ENCODE data around the gene ENDOD1. TPM values are rescaled to one million over a fixed set of nuclear protein-coding genes. Genes with fewer than 3 reads are reported as not detected.

ENDOD1 gene
- total RNA-seq, 3 donors from 2014 or later = 48.2 to 97.5 (median 70.9) TPM

DNA sequence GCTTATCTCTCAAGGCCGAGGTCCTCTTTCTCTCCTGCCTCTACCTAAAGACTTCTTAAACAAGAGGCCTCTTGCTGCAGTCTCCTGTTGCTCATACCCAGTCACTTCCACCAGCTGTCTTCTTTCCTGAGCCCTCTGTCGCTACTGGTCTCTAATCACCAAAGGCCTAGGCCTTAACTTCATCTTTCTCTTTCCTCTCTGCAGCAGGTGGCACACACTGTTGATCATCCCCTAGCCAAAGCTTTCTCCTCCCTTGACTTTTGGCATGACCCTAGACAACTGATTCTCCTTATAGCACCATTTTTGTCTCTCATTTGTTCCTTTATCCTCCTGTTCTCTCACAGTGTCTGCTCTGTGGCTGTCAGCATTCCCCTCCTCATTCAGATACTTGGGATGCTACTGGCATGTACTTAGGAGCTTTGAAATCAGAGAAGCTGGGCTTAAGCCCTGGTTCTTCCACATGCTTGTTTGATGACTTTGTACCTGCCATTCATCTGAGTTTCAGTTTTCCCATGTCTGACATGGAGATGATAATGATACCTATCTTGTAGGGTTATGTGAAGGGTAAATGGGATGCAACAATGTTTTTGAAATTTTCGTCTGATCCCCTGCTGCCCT lies 22.4 kb downstream of the ENDOD1 start:
- DNase-seq (no peak), ATAC-seq (no peak)
- peaks cover 4% of the 10 kb centered on the region for H3K4me1 ChIP-seq (ENCODE audit: low read depth)
- H3K9me3 ChIP-seq = no peaks in the 10 kb centered on the region
- TF ChIP-seq, protein P1, sequence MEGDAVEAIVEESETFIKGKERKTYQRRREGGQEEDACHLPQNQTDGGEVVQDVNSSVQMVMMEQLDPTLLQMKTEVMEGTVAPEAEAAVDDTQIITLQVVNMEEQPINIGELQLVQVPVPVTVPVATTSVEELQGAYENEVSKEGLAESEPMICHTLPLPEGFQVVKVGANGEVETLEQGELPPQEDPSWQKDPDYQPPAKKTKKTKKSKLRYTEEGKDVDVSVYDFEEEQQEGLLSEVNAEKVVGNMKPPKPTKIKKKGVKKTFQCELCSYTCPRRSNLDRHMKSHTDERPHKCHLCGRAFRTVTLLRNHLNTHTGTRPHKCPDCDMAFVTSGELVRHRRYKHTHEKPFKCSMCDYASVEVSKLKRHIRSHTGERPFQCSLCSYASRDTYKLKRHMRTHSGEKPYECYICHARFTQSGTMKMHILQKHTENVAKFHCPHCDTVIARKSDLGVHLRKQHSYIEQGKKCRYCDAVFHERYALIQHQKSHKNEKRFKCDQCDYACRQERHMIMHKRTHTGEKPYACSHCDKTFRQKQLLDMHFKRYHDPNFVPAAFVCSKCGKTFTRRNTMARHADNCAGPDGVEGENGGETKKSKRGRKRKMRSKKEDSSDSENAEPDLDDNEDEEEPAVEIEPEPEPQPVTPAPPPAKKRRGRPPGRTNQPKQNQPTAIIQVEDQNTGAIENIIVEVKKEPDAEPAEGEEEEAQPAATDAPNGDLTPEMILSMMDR (IDR thresholded peaks at IDR 0.05) = no peak
- intact Hi-C loops (cut with DNase I, micrococcal nuclease) = no loop called here
- H3K36me3 ChIP-seq (ENCODE audit: low read depth) = no peaks in the 10 kb centered on the region
- H3K4me3 ChIP-seq = no peak overlapping the region

GRCh38 chr11:95115597-95115996 lies 26.0 kb downstream of the ENDOD1 start:
- H3K4me1 ChIP-seq (ENCODE audit: low read depth) = no peaks in the 10 kb centered on the region
- ATAC-seq (no peak), DNase-seq (no peak)
- TF ChIP-seq, protein P1 (IDR thresholded peaks at IDR 0.05) = no peak
- no peak overlapping the region for H3K4me3 ChIP-seq
- no peaks in the 10 kb centered on the region for H3K9me3 ChIP-seq
- intact Hi-C loops (cut with DNase I, micrococcal nuclease) = no loop called here
- H3K36me3 ChIP-seq (ENCODE audit: low read depth) = no peaks in the 10 kb centered on the region

- Histone ChIP-seq H3K4me3 (no peak overlapping the region), H3K36me3 (ENCODE audit: low read depth) (no peaks in the 10 kb centered on the region), H3K9me3 (no peaks in the 10 kb centered on the region), H3K4me1 (ENCODE audit: low read depth) (no peaks in the 10 kb centered on the region)
- intact Hi-C loops (cut with DNase I, micrococcal nuclease) = no loop called here
- TF ChIP-seq, protein P1 (IDR thresholded peaks at IDR 0.05) = no peak
- peak; percentile 36 for ATAC-seq
- no peak for DNase-seq
These were observed 29.9 kb downstream of the ENDOD1 start for GRCh38 chr11:95119361-95120060.

DNA sequence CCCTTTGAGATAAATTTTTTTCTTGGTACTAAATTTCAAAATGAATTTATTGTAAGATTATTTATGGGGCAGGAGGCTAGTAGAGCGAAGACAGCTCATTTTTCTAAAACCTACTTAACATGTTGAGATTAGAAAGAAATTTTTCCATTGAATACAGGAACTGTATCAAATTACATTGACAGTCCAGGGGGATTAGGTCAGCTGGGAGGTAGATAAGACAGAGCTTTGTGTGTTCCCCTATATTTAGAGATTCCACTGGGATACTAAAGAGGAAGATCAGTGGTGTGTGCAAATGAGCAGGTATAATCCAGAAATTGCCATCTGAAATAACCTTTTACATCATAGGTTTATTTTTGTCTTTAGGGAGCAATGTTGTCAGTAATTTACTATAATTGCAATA lies 32.1 kb downstream of the ENDOD1 start:
- intact Hi-C loops (cut with DNase I, micrococcal nuclease) = no loop called here
- Histone ChIP-seq H3K36me3 (ENCODE audit: low read depth) (no peaks in the 10 kb centered on the region), H3K4me3 (no peak overlapping the region), H3K9me3 (no peaks in the 10 kb centered on the region), H3K4me1 (ENCODE audit: low read depth) (no peaks in the 10 kb centered on the region)
- ATAC-seq (no peak), DNase-seq (no peak)
- TF ChIP-seq, protein P1 (IDR thresholded peaks at IDR 0.05) = no peak

DNA sequence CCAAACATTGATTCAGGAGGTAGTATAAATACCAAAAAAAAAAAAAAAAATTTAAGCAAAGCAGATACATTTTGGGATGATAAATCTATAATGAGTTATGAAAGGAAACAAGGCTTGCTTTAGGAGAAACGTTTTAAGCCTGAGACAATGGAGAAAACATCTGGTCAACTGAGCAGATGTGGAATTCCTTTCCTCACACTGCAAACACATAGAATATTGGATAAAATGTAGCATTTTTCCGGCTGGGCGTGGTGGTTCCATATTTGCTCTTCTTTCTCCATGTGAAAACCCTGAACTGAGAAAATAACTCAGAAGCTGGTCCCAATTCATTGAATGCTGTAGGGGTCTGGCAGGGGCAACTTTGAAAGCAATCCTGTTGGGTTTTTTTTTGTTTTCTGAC lies 33.9 kb downstream of the ENDOD1 start:
- DNase-seq = no peak
- H3K9me3 ChIP-seq = no peaks in the 10 kb centered on the region

More for the DNA sequence above, 33.9 kb downstream of the ENDOD1 start:
- H3K4me1 ChIP-seq (ENCODE audit: low read depth) = no peaks in the 10 kb centered on the region
- H3K36me3 ChIP-seq (ENCODE audit: low read depth) = no peaks in the 10 kb centered on the region
- no peak for ATAC-seq
- H3K4me3 ChIP-seq = no peak overlapping the region
- intact Hi-C loops (cut with DNase I, micrococcal nuclease) = no loop called here
- TF ChIP-seq, protein P1 (IDR thresholded peaks at IDR 0.05) = no peak
